Astrocyte of the cerebellum (primary cell): ENCODE results near the gene CCL26.
"Not testable (repeated sequence)": the region's sequence is repeated elsewhere in the genome, so short reads cannot be mapped to it uniquely, and the experiment has no call there.

Experiments
- DNase-seq: peaks from one replicate; pipeline ENCODE4 v3.0.0-alpha.2; 2011; ENCODE audit warnings: low read depth
- H3K4me3 ChIP-seq: 2 replicates; pipeline ENCODE4 v1.5.1; 2011; ENCODE audit warnings: mild to moderate bottlenecking, low read depth, low read length, moderate library complexity
- CTCF ChIP-seq: IDR thresholded peaks from 2 replicates; pipeline ENCODE4 v1.5.1; 2012; ENCODE audit warnings: low read length, low read depth, moderate library complexity, mild to moderate bottlenecking; ENCODE audit errors: missing control alignments
- in situ Hi-C: cut with HindIII; loops from 2 replicates; pipeline ENCODE4 v1.10.0; 2017; ENCODE audit warnings: low sequenced_read_pairs

Gene CCL26

DNA sequence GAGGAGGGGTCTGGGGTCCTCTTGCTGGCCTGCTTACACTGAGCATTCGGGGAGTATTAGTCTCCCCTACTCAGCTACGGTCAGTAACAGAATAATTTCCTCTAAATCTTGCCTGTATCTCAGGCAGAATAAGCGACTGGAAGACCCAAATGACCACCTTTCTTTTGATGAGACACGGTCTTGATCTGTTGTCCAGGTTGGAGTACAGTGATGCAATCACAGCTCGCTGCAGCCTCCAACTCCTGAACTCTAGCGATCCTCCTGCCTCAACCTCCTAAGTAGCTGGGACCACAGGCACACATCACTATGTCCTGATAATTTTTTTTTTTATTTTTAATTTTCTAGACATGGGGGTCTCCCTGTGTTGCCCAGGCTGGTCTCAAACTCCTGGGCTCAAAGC is 24.4 kb upstream of the CCL26 start:
- TF ChIP-seq CTCF, result no peak
- no peak overlapping the region for H3K4me3 ChIP-seq
- DNase-seq, result no peak
- in situ Hi-C loops, result no loop called here

GRCh38 chr7:75795831-75796285 is 23.8 kb upstream of the CCL26 start:
- DNase-seq, result no peak
- in situ Hi-C loops, result no loop called here
- no peak for TF ChIP-seq CTCF
- H3K4me3 ChIP-seq, result no peak overlapping the region

GRCh38 chr7:75793676-75794075 is 21.7 kb upstream of the CCL26 start:
- in situ Hi-C loops, result no loop called here
- H3K4me3 ChIP-seq, result no peak overlapping the region
- TF ChIP-seq CTCF, result no peak
- DNase-seq, result no peak

- in situ Hi-C loops, H3K4me3 ChIP-seq, DNase-seq: not testable (repeated sequence)
Observed at GRCh38 chr7:75792567-75792966, 20.6 kb upstream of the CCL26 start.

- DNase-seq, result no peak
- no peak for TF ChIP-seq CTCF
- in situ Hi-C loops, result no loop called here
- H3K4me3 ChIP-seq, result no peak overlapping the region
Observed at GRCh38 chr7:75789361-75789924, 17.4 kb upstream of the CCL26 start.

GRCh38 chr7:75788154-75788847 is 16.3 kb upstream of the CCL26 start:
- H3K4me3 ChIP-seq, in situ Hi-C loops, DNase-seq: not testable (repeated sequence)

DNA sequence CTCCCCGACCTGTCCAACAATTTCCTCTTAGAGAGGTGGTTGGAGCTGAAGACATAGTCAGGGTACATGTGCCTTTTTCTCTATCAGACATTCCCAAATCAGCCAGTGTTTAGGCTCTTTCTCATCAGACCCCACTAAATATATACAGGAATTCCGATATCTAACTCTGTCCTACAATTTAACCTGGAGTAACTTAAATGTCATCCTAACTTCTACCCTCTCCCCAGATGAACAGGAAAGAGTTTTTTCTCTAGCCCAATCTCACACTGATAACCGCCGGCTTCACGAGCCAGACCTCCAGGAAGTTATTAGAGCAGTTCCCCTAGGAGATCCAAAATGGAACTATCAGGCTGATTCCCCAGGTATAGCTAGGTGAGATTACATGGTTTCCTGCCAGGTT is 11.0 kb upstream of the CCL26 start:
- in situ Hi-C loops, H3K4me3 ChIP-seq, DNase-seq: not testable (repeated sequence)

- in situ Hi-C loops, DNase-seq, H3K4me3 ChIP-seq: not testable (repeated sequence)
Observed at GRCh38 chr7:75780647-75781273, 8.7 kb upstream of the CCL26 start.

GRCh38 chr7:75779516-75779915 is 7.5 kb upstream of the CCL26 start:
- DNase-seq, H3K4me3 ChIP-seq, in situ Hi-C loops: not testable (repeated sequence)

DNA sequence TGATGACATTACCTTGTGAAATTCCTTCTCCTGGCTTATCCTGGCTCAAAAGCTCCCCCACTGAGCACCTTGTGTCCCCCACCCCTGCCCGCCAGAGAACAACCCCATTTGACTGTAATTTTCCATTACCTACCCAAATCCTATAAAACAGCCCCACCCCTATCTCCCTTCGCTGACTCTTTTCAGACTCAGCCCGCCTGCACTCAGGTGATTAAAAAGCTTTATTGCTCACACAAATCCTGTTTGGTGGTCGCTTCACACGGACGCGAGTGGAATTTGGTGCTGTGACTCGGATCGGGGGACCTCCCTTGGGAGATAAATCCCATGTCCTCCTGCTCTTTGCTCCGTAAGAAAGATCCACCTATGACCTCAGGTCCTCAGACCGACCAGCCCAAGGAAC is 7.0 kb upstream of the CCL26 start:
- in situ Hi-C loops, DNase-seq, H3K4me3 ChIP-seq: not testable (repeated sequence)
